Spleen (tissue), 7 donors: ENCODE results near the gene HSD17B1.

Source experiments
- CTCF ChIP-seq, 11 experiments: fragments of 200-600 bp in 7 of 11; fragments of 450-650 bp in 4 of 11; sonication (generic) in 4 of 11; IDR thresholded peaks in 8 of 11; conservative IDR thresholded peaks in 3 of 11; 1 replicate in 7 of 11; 2 replicates in 4 of 11; pipeline versions ENCODE4 v1.4.0 to v1.8.0; 2016 to 2021; ENCODE audit warnings: antibody characterized with exemption in 11 of 11, inconsistent platforms in 4 of 11, mild to moderate bottlenecking in 1 of 11
- POLR2A ChIP-seq, 3 donors: fragments of 450-650 bp; IDR thresholded peaks; one replicate each; pipeline ENCODE4 v1.5.1; 2017; ENCODE audit warnings: antibody characterized with exemption in 3 of 3, mild to moderate bottlenecking in 1 of 3
- donor health status: DM: no; HTN: no; CAD: no; lungs with moderate emphysema.
- donor health status: DM: no; HTN: no; CAD: no.
- donor health status: DM: no; HTN: no; CAD: no.

DNA sequence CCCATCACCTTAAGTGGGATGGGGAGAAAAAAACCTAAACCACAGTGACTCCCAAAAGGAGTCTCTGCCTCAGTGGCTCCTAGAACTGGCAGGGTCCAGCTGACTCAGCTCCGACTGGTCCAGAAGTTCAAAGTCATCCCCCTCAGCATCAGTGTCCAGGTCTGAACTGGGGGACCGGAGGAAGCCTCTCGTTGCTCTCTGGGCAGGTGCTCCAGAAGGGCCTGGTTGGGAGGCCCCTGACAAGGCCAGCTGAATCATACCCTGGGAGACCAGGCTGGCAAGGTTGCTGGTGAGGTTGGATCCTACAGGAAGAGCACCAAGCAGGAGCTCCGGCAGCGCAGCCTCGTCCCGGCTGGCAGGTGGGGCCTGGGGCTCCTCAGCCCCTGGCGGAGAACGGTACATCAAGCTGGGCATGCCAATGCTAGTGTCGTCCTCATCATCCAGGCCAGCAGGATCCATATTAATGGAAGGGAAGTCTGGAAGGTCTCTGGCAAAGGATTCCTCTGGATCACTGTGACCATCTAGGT is 29.1 kb downstream of the HSD17B1 start:
- TF ChIP-seq CTCF (IDR thresholded peaks at IDR 0.05 in 8 of 11, conservative IDR thresholded peaks at IDR 0.05 in 3 of 11) (no peak), POLR2A (IDR thresholded peaks at IDR 0.05) (no peak)
